NCI-H2029 treated with DMSO at 0.1 percent for 48 hours (cell line): ENCODE data around the gene IGLL5.

Experiments
- DNase-seq: peaks from one replicate; lab custom pipeline; 2025; lab: John Stamatoyannopoulos, UW

IGLL5 gene

DNA sequence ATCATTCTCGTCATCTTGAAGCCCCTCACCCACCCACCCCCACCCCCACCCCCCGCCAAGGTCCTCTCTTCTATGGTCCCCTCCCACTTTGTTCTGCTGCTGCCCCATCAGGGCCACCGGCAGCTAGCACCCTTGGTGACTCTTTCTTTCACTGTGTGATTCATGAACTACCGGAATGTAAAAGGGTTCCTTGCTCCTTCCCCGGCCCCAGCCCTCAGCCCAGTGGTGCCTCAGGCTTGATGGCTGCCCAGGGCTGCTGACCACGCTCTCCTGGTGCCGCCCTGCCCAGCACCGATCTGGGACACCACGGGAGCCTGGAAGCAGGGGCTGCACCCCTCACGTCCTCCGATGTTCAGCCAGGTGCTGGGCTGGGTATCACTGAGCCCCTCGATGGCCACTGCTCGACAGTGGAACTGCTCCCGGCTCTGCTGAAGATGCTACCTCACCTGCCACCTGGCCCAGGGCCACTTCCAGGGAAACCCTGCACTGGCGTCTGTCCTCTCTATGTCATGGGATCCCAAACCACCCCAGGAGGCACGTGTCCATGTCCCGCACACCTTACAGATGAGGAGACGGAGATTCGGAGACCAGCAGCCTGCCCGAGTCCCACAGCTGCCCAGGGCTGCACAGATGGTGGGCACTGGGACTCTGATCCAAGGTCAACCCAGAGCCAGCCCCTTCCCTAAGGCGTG lies 39.7 kb downstream of the IGLL5 start:
- DNase-seq: no peak

DNA sequence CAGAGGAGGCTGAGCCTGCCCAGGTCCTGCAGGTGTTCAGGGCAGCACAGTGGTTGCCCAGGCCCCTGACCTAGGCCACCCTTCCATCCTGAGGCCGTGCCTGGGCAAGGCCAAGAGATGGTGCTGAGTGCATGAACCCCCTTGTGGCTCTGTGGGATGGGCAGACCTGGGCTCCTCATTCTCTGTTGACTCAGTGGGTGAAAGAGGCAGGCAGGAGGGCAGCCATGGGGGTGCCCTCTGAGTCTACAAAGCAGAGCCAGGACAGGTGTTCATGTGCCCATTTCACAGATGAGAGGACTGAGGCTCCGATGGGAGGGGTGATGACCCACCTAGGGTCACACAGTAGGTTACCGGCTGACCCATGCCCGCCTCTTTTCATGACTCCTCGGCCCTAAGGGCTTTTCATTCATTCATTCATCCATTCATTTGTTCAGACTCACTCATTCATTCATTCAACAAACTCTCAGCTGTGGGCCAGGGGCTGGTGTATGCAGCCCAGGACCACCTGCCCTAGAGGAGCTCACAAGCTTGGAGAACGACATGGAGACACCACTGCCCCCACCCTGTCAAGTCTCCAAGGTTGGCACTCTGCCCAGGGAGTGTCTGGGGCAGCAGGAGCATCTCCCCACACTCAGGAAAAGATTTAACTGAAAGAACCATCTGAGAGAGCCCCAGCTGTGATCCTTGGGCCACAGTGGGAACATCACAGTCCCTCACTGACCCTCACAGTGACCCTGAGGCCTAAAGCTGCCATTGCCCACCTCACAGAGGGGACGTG lies 40.5 kb downstream of the IGLL5 start:
- DNase-seq: no peak

DNA sequence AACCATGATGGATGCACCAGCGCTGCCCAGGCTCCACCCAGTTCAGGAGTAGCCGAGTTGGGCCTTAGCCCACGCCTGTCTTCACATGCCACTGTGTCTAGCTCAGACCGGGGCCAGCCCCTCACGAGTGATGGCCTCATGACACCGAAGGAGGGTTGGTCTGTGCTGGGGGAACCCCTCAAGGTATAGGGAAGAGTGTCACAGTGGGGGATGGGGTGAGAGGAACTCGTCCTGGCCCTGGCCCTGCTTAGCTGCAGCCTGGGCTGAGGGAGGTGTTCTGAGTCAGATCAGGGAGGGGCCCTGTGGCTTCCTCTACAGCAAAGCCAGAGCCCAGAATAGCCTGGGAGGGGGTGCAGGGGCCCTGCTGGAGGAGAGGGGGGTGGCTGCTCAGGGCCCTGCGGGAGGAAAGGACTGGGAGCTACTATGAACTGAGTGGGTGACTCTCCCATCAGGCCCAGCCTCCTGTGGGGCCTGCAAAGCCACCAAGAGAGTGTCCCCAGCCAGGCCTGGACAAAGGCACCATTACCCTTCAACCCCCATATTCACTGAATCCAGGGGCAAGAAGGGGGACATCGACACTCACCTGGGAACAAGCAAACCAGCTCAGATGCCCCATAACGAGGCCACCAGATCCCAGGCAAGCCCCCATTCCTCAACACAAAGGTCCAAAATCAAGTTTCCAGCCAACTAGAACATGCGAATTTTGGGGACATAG lies 41.2 kb downstream of the IGLL5 start:
- no peak for DNase-seq

DNA sequence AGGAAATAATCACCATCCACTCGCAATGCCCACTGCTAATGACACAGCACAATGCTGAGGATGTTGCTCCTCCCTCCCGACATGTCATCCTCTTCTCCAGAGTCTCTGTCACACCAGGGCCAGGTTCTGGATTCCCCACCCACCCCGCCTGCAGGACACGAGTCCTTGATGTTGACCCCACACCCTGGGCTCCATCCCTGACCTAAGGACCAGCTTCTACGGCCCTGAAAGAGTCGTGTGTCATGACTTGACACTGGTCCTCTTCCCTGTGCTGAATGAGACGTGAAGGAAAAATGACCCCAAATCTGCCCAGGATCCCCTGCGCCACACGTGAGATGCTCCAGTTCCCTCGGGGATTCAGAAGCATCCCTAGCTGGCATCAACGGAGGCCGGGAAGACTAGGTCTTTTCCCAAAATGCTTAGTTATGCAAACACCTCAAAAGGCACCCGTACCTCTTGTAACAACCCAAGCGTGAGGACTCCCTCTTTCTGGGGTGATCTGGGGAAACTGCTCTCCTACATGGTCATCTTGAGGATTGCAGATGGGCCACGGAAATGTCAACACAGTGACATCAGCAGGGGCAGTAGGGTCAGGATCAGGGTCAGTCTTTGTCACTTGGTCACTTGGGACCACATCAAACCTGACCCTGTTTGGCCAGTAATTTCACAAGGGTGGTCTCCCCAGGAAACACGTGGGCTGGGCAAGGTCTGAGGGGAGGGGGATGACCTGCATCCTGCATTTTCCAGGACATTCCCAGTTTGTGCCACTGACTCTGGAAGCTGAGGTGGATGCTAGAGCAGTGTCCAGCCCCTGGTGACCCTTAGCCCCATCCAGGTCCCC lies 42.0 kb downstream of the IGLL5 start:
- DNase-seq: no peak

DNA sequence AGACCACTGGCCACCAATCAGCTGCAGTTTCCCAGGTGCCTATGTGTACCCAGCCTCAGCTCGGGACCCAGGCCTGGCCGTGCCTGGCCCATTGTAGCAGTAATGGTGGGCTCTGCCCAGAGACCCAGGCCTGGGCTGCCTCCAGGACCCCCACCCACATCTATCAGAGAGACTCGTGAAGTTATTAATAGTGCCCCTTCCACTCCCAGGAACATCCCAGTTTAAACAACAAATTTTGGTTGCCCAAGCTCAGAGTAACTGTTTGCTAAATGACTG lies 42.5 kb downstream of the IGLL5 start:
- DNase-seq: no peak

DNA sequence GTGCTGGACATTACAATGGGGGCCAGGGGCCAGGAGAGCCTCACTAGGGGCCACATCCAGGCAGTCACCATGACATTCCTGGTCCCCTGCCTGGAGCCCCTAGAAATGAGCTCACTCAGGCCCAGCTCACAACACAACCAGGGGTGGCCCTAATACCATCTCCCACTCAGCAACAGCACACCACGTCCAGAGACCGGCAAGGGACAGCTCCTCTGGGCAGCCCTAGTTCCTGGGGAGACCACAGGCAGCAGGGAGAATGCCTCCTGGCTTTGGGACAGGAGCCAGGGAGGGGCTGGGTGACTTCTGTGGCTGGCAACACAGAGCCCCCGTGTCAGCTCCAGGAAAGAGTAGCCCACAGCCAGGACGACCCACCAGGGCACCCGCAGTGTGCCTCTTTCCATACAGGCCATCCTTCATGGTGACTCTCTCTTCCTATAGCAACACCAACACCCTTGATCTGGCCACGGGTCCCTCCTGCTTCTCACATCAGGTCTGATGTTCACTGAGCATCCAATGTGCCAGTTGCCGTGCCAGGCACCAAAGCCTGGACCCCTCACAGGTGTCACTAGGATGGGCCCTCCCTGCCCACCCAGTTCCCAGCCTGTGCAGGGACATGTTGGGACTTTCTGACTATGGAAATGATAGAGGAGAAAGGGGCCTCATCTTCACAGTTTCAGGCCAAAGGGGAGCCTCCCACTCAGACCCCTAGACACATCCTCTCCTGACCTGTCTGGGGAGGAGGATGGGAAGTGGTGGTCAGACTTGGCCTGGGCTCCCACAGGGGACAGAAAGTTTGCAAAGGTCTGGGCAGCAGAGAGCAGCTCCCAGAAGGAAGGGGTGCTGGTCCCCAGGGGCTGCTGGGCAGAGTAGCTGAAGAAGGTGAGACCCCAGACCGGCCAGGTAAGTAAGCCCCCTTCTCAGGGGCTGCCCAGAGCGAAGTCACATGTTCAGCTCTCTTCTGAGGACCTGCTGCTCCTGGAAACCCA lies 43.2 kb downstream of the IGLL5 start:
- DNase-seq: no peak

DNA sequence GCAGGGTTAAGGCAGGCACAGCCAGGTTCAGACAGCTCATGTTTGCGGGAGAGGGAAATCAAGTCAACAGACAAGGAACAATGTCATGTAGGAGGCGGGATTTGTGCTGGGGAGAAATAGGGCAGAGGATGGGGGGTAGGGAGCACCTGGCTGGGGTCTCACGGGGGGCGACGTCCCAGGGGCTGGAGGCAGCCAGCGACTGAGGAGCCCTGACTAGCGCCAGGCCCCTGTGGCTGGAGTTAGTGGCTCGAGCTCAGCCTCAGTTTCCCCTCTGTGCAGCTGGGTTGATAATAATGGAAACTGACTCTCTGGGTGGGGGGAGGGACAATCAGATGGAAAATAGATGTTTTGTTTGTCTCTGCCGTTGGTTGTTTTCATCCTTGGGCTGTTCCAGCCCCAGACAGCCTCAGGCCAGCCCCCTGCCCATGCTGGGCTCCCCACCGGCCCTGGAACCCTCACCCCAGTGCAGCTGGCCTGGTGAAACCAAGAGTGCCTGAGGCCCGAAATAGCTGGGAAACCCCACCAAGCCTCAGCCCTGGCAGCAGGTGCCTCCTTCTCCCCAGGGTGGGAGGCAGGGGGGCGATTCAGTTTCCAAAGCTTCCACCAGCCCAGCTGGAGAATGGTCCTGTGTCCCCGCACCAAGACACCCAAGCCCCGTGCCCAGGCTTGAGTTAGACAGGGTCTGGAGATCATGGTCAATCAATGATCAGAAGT lies 44.1 kb downstream of the IGLL5 start:
- no peak for DNase-seq

DNA sequence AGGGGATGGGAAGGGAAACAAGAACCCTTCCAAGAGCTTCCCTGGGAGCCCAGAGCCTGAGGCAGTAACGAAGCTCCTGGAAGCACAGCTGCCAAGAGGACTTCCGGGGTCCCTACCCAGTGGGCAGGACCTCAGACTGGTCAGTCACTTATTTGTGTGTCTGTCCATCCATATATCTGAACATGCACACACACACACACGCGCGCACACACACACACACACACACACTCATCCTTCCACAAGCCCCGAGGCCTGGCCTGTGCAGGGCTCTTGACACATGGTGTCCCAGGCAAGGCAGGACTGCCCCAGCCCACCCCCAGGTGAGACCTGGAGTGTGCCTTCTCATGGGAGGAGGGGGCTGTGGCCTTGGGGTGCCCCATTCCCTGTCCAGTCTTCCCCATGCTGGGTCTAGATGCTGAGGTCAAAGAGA lies 44.9 kb downstream of the IGLL5 start:
- DNase-seq: no peak

DNA sequence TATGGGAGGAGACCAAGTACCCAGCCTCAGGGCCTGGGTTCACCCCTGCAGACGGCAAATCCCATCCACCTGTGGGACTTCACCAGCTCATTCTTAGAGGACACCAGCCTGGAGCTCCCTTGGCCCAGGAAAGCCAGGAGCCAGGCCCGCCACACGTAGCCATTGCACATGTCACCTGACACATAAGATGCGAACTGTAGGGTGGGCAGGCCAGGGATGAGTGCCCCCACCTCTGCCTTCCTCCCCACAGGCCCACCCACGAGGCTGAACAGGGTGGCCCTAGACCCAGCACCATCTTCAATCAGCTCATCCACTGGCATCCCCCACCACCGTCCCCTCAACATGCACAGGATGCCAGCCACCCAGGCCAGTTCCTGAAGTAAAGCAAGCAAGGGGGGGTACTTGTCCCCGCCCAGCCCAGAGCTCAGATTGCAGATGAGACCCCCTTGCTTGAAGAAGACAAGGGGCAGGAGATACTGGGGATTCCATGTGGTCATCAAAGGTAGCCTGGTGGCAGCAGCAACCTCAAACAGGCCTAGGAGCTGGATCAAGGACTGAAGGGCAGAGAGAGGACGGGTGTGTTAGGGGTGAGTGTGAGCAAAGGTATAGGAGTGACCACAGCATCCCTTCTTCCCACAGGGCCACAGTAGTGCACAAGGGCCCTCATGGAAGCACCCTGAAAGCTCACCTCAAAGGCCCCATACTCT lies 45.6 kb downstream of the IGLL5 start:
- no peak for DNase-seq

DNA sequence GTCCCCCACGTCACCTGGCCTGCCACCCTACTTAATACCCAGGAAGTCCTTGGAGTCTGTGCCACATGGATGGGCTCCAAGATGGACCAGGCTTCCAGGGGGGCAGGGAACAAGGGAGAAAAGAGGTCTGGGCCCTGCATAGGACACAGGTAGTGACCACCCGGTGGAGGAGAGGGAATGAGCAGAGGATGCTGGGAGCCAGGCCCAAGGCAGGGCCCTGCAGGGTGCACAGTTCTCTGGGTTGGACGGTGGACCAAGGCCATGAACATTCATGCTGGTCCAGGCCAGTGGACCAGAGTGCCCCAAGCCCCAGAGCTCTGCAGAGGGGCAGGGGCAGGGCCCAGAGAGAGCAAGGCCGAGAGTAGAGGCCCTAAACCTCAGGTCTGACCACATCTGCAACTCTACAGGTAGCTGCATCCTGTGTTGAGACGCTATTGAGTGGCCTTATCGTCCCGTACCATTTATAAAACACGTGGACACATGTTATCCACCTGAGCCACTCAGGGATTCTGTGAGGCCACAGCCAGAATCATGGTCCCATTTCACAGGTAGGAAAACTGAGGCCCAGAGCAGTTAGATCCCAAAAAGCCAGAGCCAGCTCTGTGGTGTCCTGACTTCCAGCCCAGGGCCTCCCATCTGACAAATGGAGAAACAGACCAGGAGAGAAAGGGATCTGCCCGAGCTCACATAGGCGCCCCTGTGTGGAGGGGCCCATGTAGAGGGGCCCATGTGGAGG lies 46.4 kb downstream of the IGLL5 start:
- DNase-seq: no peak

DNA sequence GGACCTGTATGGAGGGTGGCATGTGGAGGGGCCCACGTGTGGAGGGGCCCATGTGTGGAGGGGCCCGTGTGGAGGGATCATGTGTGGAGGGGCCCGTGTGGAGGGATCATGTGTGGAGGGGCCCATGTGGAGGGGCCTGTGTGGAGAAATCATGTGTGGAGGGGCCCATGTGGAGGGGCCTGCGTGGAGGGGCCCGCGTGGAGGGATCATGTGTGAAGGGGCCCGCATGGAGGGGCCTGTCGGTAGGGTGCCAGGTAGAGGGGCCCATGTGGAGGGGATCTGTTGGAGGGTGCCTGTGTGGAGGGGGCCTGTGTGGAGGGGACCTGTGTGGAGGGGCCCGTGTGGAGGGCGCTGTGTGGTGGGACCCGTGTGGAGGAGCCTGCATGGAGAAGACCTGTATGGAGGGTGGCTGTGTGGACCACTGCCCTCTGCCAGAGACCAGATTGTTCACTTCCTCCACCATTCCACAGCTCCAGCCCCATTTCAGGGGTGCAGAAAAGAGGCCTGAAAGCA lies 47.0 kb downstream of the IGLL5 start:
- no peak for DNase-seq

DNA sequence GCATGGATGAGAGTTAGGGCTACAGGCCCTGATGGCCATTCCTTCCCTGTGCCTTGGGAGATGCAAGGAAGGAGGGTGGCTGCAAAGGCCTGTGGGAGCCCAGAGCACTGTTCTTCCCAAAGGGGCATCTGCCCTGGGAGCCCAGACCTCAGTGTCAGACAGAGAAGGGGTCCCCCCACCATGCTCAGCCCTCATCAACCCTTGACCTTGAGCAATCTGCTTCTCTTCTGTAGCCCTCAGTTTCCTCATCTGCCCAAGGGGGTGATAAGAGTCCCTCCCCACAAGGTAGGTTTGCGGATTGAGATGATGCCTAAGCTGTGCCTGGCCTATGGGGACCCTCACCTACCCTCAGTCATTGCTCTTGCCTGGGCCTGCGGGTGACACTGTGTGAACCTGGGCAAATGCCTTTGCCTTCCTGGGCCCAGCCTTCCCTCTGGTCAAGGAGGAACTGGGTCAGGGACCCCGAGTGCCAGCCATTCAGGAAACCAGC lies 47.5 kb downstream of the IGLL5 start:
- DNase-seq: no peak

DNA sequence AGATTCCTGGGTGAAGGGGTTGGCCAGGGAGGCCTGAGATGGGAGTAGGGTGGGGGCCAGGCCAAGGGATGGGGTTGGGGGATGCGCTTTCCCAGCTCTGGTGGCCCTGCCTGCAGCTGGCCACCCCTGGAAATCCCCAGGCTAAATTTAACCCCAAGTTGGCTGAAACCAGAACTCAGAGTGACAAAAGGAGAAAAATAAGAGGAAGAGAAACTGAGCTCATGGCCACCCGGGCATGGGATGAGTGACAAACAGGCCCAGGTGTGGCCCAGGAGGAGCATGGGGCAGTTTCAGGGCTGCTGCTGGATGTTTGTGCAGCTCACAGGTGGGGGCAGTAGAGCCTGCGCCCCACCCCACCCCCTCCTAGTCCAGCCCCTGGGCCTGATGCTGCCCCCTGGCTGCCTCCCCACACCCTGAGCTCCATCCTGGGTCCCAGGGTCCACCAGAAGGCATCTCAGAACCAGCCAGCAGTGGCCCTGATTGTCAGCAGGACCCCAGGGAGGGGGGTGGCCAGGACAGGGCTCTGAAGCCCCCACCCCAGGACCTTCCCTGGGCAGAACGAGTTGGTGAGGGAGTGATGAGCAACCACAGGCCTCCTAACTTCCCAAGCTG lies 48.0 kb downstream of the IGLL5 start:
- DNase-seq: no peak

DNA sequence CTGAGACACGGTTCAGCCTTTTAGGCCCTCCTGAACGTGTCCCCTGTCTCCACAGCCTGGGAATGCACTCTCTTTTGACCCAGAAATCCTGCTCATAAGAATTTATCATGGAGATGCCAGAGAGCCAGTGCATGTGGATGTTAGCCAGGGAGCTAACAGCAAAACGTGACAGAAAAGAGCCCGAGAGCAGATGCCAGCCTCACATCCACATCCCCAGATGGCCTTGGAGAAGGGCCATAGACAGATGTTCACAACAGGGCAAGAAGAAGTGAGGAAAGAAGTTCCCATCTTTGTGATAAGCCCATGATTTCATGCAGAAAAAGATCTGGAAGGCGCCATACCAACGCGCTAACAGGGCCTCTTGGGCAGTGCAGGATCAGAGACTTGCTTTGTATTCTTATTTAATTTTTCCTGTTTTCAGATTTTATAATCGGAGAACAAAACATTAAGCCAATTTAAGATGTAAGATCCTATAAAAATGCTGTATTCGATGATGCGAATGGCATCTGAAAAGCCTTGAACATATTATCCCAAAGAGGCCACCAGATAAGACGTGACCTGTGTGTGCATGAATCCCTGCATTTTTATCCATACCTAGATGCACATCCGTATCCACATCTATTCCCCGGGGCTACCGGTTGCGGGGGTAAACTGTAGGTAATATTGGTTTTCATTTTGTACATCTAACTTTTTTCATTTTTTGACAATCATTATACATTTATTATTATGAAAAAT lies 48.7 kb downstream of the IGLL5 start:
- DNase-seq: no peak

DNA sequence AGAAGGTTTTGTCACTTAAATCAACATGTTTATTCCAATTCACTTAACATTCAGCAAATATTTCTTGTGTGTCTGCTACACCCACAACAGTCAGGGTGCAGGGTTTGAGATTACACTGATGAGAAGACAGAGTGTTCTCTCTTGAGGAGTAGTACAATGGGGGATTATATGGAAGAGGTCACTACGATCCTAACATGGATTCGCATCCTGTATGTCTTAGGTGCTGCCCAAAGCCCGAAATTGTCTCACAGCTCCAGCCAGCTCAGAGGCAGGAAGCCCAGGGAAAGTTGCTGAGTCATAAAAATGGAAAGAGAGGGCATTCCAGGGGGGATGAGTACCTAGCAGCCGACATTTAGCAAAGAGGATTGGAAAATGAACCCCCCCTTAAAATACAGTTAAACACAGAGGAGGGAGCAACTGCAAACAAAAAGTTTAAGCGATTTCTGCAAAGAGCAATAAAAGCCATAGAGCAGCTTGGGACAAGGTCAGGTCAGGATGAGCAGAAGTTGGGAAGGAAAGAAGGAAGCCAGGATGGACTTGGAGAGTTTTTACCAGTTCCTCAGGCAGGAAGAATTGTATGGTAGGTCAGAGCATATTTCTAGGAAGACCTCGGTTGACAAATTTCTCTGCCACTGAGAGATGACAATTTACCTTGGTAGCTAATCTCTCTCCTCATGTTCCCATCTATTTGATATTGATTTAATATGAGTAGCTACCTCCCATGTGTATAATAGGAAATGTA lies 49.5 kb downstream of the IGLL5 start:
- DNase-seq: no peak

DNA sequence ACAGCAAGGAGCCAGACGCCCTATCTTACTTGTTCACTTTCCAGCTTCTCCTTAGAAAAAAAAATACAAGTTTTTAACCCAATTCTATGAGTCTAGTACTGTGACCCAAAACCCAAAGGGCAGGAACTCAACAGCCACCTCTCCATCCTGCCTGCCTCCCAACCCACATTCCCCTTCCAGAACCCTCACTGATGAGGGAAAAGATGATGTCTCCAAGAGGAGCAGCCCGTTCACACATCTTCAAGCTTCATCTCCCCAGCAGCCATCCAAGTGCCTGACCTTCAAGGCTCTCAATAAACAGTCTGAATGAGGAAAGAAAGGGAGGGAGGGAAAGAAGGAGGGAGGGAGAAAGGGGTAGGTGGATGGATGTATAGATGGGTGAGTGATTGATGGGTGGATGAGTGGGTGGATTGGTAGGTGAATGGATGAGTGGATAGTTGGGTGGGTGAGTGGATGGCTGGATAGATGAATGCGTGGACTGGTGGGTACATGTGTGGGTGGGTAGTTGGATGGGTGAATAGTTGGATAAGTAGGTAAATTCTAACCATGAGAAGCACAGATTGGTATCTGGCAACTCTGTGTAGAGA lies 50.4 kb downstream of the IGLL5 start:
- DNase-seq: no peak
